Fibroblast of mammary gland (primary cell): ENCODE measurements around the gene TNFAIP3.

Experiments
- DNase-seq: peaks from one replicate; pipeline ENCODE4 v3.0.0-alpha.2; 2010; ENCODE audit warnings: low read depth
- H3K4me3 ChIP-seq: 2 replicates; pipeline ENCODE4 v1.5.1; 2011; ENCODE audit warnings: low read depth, mild to moderate bottlenecking, low read length, moderate library complexity; ENCODE audit not compliant: control insufficient read depth
- TF ChIP-seq, protein P1 (sequence below): conservative IDR thresholded peaks from 2 replicates; pipeline ENCODE4 v1.5.1; 2011; ENCODE audit warnings: low read depth, low read length, inconsistent platforms; ENCODE audit not compliant: control insufficient read depth, insufficient read depth

TNFAIP3 gene

DNA sequence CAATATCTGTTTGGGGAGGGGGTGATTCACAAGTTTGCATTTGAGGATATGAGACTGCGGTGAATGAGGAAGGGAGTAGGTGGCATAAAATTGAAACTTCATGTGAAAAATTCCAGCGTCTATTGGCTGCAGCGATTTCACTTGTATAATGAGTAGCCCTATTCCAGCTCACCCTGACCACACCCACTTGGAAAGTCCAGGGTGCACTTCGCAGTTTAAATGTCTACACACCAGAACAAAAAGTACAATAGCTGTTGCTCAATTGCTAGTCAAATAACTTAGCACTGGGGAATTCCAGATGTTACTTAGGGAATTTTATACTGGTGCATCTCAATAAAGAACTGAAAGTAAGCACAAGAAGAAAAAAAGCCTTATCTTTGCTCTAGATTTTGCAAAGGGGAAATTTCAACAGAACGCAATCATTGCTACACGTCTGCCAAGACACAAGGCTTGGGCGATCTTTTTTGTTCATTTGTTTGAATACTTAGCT, 6.3 kb downstream of the TNFAIP3 start:
- TF ChIP-seq, protein P1, sequence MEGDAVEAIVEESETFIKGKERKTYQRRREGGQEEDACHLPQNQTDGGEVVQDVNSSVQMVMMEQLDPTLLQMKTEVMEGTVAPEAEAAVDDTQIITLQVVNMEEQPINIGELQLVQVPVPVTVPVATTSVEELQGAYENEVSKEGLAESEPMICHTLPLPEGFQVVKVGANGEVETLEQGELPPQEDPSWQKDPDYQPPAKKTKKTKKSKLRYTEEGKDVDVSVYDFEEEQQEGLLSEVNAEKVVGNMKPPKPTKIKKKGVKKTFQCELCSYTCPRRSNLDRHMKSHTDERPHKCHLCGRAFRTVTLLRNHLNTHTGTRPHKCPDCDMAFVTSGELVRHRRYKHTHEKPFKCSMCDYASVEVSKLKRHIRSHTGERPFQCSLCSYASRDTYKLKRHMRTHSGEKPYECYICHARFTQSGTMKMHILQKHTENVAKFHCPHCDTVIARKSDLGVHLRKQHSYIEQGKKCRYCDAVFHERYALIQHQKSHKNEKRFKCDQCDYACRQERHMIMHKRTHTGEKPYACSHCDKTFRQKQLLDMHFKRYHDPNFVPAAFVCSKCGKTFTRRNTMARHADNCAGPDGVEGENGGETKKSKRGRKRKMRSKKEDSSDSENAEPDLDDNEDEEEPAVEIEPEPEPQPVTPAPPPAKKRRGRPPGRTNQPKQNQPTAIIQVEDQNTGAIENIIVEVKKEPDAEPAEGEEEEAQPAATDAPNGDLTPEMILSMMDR, result no peak
- peak overlapping the region; percentile 16 for H3K4me3 ChIP-seq
- peak; percentile 98 for DNase-seq

DNA sequence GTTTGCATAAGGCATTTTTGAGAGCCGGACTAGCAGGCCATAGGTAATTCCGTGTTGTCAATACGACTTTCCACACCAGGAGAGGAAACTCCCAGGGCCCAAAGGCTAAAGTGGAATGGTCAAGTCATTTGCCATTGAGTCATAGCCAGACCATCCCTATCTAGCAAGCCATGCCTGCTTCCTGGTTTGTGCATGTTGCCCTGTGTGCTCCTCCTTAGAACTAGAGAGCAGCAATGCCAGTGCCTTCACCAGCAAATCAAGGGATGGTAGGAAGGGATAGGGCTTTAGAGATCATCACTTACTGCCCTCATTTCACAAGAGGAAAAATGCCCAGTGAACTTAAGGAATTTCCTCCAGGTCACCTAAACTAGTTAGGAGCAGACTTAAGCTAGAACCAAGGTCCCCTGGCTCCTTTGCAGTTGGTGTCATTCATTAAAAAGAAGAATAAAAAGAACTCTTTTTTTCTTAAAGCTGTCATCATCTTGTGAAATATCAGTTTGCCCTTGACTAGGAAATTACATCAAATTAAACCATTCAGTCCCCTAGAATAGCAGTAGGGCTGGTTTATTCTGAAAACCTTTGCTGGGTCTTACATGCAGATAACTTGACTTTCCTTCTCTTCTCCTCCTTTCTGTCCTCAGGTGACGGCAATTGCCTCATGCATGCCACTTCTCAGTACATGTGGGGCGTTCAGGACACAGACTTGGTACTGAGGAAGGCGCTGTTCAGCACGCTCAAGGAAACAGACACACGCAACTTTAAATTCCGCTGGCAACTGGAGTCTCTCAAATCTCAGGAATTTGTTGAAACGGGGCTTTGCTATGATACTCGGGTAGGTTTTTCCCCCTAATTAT, 7.4 kb downstream of the TNFAIP3 start:
- no peak overlapping the region for H3K4me3 ChIP-seq
- TF ChIP-seq, protein P1, result no peak
- DNase-seq, result peak; percentile 63

- no peak overlapping the region for H3K4me3 ChIP-seq
- TF ChIP-seq, protein P1, result no peak
- DNase-seq, result no peak
Observed at GRCh38 chr6:137875058-137875520, 8.0 kb downstream of the TNFAIP3 start.

DNA sequence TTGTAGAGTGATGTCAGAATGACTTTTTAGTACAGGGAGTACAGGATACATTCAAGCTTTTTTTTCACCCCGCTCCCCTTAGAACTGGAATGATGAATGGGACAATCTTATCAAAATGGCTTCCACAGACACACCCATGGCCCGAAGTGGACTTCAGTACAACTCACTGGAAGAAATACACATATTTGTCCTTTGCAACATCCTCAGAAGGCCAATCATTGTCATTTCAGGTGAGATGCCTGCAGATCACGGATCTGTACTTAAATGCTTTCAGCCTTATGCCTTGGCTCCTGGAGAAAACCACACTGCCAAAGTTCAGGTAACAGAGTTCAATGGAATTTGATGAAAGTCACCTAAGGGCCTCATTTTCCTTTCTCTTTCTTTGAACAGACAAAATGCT, 8.5 kb downstream of the TNFAIP3 start:
- TF ChIP-seq, protein P1, result no peak
- H3K4me3 ChIP-seq, result no peak overlapping the region
- no peak for DNase-seq

DNA sequence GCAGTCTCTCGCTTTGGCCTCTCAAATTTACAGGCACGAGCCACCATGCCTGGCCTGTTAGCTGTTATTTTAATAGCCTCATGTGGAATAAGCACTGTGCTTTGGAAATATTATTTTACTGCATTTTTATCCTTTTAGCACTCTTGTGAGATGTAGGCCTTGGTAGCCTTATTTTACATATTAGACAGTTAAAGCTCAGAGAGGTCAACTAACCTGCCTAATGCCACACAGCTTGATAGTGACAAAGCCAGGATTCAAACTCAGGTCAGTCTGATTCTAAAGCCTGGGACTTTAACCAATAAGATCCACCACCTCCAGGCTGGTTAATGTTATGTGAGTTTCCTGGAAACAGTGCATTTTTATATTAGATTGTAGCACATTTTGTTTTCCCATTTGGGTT, 9.5 kb downstream of the TNFAIP3 start:
- DNase-seq, result no peak
- TF ChIP-seq, protein P1, result no peak
- no peak overlapping the region for H3K4me3 ChIP-seq

DNA sequence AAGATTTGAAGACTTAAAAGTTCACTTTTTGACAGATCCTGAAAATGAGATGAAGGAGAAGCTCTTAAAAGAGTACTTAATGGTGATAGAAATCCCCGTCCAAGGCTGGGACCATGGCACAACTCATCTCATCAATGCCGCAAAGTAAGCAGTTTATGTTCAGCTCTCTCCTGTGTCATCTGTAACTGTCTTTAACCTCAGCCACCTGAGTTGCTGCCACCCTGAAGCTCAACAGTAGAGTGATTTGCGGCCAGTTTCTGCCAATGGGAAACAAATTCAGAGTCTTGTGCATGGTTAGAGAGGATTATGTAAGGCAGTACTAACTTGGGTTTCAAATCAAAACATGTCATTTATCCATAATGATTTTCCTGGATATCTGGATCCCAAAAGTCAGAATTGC, 10.1 kb downstream of the TNFAIP3 start:
- no peak overlapping the region for H3K4me3 ChIP-seq
- no peak for DNase-seq
- TF ChIP-seq, protein P1, result no peak
